Lower leg skin (tissue), 3 donors: ENCODE data around the gene CDK13.

Experiments used
- CTCF ChIP-seq, 3 donors: fragments of 450-650 bp; IDR thresholded peaks; one replicate each; pipeline ENCODE4 v1.5.1; 2016; ENCODE audit warnings: antibody characterized with exemption in 3 of 3, mild to moderate bottlenecking in 3 of 3, moderate library complexity in 2 of 3
- POLR2A ChIP-seq, 2 donors: fragments of 450-650 bp; IDR thresholded peaks; one replicate each; pipeline ENCODE4 v1.6.1; 2016 to 2017; ENCODE audit warnings: antibody characterized with exemption in 2 of 2, mild to moderate bottlenecking in 1 of 2, moderate library complexity in 1 of 2

- TF ChIP-seq CTCF (IDR thresholded peaks at IDR 0.05) (no peak), POLR2A (IDR thresholded peaks at IDR 0.05) (no peak)
These were observed 69.5 kb downstream of the CDK13 start for GRCh38 chr7:40019558-40019957.
